Hematopoietic multipotent progenitor cell treated with erythropoietin and hydrocortisone succinate and interleukin-3 and kit ligand, for 17 days (in vitro differentiated cells): ENCODE data around the gene ELFN1.

ENCODE experiments used
- DNase-seq: peaks from one replicate; pipeline ENCODE4 v3.0.0-alpha.2; 2015; ENCODE audit warnings: low spot score

Gene ELFN1

GRCh38 chr7:1642291-1642731 lies 27.8 kb upstream of the ELFN1 start:
- DNase-seq: no peak

GRCh38 chr7:1643270-1644092 lies 26.6 kb upstream of the ELFN1 start:
- DNase-seq: no peak

- no peak for DNase-seq
Observed at GRCh38 chr7:1644341-1645070, 25.6 kb upstream of the ELFN1 start.

GRCh38 chr7:1645071-1645409 lies 25.0 kb upstream of the ELFN1 start:
- no peak for DNase-seq

- no peak for DNase-seq
Observed at GRCh38 chr7:1645476-1645875, 24.6 kb upstream of the ELFN1 start.

GRCh38 chr7:1646391-1646790 lies 23.7 kb upstream of the ELFN1 start:
- no peak for DNase-seq

- no peak for DNase-seq
Observed at GRCh38 chr7:1646957-1647891, 22.9 kb upstream of the ELFN1 start.

GRCh38 chr7:1647961-1648672 lies 22.0 kb upstream of the ELFN1 start:
- peak; percentile 72 for DNase-seq

- DNase-seq: no peak
Observed at GRCh38 chr7:1649751-1650326, 20.2 kb upstream of the ELFN1 start.

GRCh38 chr7:1650363-1651030 lies 19.6 kb upstream of the ELFN1 start:
- DNase-seq: no peak

- DNase-seq: no peak
Observed at GRCh38 chr7:1651031-1651446, 19.0 kb upstream of the ELFN1 start.

GRCh38 chr7:1651891-1652290 lies 18.2 kb upstream of the ELFN1 start:
- DNase-seq: no peak

- DNase-seq: no peak
Observed at GRCh38 chr7:1653500-1653899, 16.6 kb upstream of the ELFN1 start.

GRCh38 chr7:1654111-1654510 lies 16.0 kb upstream of the ELFN1 start:
- DNase-seq: no peak

GRCh38 chr7:1654738-1655475 lies 15.2 kb upstream of the ELFN1 start:
- DNase-seq: no peak

GRCh38 chr7:1659696-1660095 lies 10.4 kb upstream of the ELFN1 start:
- no peak for DNase-seq

GRCh38 chr7:1661461-1661860 lies 8.6 kb upstream of the ELFN1 start:
- no peak for DNase-seq

GRCh38 chr7:1662101-1662500 lies 8.0 kb upstream of the ELFN1 start:
- no peak for DNase-seq

- DNase-seq: no peak
Observed at GRCh38 chr7:1662767-1663166, 7.3 kb upstream of the ELFN1 start.

GRCh38 chr7:1663223-1663622 lies 6.9 kb upstream of the ELFN1 start:
- no peak for DNase-seq
